GM12891 (cell line): ENCODE results near the gene FAM25A.
"Not testable (repeated sequence)": the region's sequence is repeated elsewhere in the genome, so short reads cannot be mapped to it uniquely, and the experiment has no call there.

Source experiments
- POLR2A ChIP-seq: IDR thresholded peaks from 2 replicates; pipeline ENCODE4 v1.6.1; 2011; ENCODE audit warnings: low read depth, low read length, control low read depth
- POLR2AphosphoS5 ChIP-seq: IDR thresholded peaks from 2 replicates; pipeline ENCODE4 v1.6.1; 2011; ENCODE audit warnings: low read depth, low read length, control low read depth
- POU2F2 ChIP-seq: IDR thresholded peaks from 2 replicates; pipeline ENCODE4 v1.6.1; 2011; ENCODE audit warnings: low read depth, mild to moderate bottlenecking, control low read depth, low read length, moderate library complexity

GRCh38 chr10:87025285-87025958, 5.3 kb downstream of the FAM25A start:
- TF ChIP-seq POLR2A, POLR2AphosphoS5, POU2F2: not testable (repeated sequence)
